Erythroblast (primary cell): ENCODE data around the gene TRIM49C.
"Not testable (repeated sequence)": the region's sequence is repeated elsewhere in the genome, so short reads cannot be mapped to it uniquely, and the experiment has no call there.

ENCODE experiments used
- GATA1 ChIP-seq: IDR thresholded peaks from 2 replicates; pipeline ENCODE4 v1.6.1; 2011; ENCODE audit warnings: low read depth, mild to moderate bottlenecking, control low read depth, low read length, moderate library complexity
- POLR2A ChIP-seq: IDR thresholded peaks from 2 replicates; pipeline ENCODE4 v1.6.1; 2011; ENCODE audit warnings: mild to moderate bottlenecking, low read length

GRCh38 chr11:90051591-90052209 lies 20.8 kb downstream of the TRIM49C start:
- TF ChIP-seq POLR2A, GATA1: not testable (repeated sequence)
